ENCODE measurements around the gene VPS33A. TPM values are rescaled to one million over a fixed set of nuclear protein-coding genes. Genes with fewer than 3 reads are reported as not detected.
A peak's percentile ranks its signal among the peaks of the same experiment; 100 is the strongest.

The VPS33A gene
- total and polyA plus RNA-seq, 2 of the 13 experiments (the other 11 are each of a cell fraction or from before 2014, with no cell fraction given) = 11.0 to 43.6 TPM

- TF ChIP-seq, protein P1, sequence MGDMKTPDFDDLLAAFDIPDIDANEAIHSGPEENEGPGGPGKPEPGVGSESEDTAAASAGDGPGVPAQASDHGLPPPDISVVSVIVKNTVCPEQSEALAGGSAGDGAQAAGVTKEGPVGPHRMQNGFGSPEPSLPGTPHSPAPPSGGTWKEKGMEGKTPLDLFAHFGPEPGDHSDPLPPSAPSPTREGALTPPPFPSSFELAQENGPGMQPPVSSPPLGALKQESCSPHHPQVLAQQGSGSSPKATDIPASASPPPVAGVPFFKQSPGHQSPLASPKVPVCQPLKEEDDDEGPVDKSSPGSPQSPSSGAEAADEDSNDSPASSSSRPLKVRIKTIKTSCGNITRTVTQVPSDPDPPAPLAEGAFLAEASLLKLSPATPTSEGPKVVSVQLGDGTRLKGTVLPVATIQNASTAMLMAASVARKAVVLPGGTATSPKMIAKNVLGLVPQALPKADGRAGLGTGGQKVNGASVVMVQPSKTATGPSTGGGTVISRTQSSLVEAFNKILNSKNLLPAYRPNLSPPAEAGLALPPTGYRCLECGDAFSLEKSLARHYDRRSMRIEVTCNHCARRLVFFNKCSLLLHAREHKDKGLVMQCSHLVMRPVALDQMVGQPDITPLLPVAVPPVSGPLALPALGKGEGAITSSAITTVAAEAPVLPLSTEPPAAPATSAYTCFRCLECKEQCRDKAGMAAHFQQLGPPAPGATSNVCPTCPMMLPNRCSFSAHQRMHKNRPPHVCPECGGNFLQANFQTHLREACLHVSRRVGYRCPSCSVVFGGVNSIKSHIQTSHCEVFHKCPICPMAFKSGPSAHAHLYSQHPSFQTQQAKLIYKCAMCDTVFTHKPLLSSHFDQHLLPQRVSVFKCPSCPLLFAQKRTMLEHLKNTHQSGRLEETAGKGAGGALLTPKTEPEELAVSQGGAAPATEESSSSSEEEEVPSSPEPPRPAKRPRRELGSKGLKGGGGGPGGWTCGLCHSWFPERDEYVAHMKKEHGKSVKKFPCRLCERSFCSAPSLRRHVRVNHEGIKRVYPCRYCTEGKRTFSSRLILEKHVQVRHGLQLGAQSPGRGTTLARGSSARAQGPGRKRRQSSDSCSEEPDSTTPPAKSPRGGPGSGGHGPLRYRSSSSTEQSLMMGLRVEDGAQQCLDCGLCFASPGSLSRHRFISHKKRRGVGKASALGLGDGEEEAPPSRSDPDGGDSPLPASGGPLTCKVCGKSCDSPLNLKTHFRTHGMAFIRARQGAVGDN (CRISPR knock-in tag; IDR thresholded peaks at IDR 0.05) = peak; percentile 97
- TF ChIP-seq, protein P2, sequence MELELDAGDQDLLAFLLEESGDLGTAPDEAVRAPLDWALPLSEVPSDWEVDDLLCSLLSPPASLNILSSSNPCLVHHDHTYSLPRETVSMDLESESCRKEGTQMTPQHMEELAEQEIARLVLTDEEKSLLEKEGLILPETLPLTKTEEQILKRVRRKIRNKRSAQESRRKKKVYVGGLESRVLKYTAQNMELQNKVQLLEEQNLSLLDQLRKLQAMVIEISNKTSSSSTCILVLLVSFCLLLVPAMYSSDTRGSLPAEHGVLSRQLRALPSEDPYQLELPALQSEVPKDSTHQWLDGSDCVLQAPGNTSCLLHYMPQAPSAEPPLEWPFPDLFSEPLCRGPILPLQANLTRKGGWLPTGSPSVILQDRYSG (CRISPR knock-in tag; IDR thresholded peaks at IDR 0.05) = peak; percentile 97
- TF ChIP-seq ZNF839 (CRISPR knock-in tag; IDR thresholded peaks at IDR 0.05; ENCODE audit: borderline replicate concordance) (0 out of 2 replicates have a peak, but pooled peaks have one; percentile 68), TCF7 (IDR thresholded peaks at IDR 0.05; ENCODE audit: low read depth) (no peak), ELF1 (CRISPR knock-in tag; IDR thresholded peaks at IDR 0.05) (no peak), PITX1 (CRISPR knock-in tag; IDR thresholded peaks at IDR 0.05) (no peak; the same call in 1 of the 2 replicates), ZMYM3 (CRISPR knock-in tag; IDR thresholded peaks at IDR 0.05) (no peak), KDM2A (CRISPR knock-in tag; IDR thresholded peaks at IDR 0.05; ENCODE audit: borderline replicate concordance, low read depth) (no peak), SALL2 (CRISPR knock-in tag; IDR thresholded peaks at IDR 0.05) (no peak; the same call in 1 of the 2 replicates), ZNF724P (CRISPR knock-in tag; IDR thresholded peaks at IDR 0.05; ENCODE audit: borderline replicate concordance) (peak; percentile 82; the same call in 1 of the 2 replicates)
- TF ChIP-seq, protein P3, sequence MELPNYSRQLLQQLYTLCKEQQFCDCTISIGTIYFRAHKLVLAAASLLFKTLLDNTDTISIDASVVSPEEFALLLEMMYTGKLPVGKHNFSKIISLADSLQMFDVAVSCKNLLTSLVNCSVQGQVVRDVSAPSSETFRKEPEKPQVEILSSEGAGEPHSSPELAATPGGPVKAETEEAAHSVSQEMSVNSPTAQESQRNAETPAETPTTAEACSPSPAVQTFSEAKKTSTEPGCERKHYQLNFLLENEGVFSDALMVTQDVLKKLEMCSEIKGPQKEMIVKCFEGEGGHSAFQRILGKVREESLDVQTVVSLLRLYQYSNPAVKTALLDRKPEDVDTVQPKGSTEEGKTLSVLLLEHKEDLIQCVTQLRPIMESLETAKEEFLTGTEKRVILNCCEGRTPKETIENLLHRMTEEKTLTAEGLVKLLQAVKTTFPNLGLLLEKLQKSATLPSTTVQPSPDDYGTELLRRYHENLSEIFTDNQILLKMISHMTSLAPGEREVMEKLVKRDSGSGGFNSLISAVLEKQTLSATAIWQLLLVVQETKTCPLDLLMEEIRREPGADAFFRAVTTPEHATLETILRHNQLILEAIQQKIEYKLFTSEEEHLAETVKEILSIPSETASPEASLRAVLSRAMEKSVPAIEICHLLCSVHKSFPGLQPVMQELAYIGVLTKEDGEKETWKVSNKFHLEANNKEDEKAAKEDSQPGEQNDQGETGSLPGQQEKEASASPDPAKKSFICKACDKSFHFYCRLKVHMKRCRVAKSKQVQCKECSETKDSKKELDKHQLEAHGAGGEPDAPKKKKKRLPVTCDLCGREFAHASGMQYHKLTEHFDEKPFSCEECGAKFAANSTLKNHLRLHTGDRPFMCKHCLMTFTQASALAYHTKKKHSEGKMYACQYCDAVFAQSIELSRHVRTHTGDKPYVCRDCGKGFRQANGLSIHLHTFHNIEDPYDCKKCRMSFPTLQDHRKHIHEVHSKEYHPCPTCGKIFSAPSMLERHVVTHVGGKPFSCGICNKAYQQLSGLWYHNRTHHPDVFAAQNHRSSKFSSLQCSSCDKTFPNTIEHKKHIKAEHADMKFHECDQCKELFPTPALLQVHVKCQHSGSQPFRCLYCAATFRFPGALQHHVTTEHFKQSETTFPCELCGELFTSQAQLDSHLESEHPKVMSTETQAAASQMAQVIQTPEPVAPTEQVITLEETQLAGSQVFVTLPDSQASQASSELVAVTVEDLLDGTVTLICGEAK (IDR thresholded peaks at IDR 0.05) = no peak
- TF ChIP-seq, protein P3 (CRISPR knock-in tag; IDR thresholded peaks at IDR 0.05) = peak; percentile 75; the same call in 1 of the 2 replicates
Measured at GRCh38 chr12:122226366-122227125, 39.7 kb downstream of the VPS33A start (continued).

All from HepG2 (cell line).